Cardiac muscle cell (in vitro differentiated cells and primary cell): ENCODE data around the gene ARMC7. TPM values are rescaled to one million over a fixed set of nuclear protein-coding genes. Genes with fewer than 3 reads are reported as not detected.

Experiments used
- DNase-seq, 2 donors: peaks; one replicate each; pipeline versions ENCODE4 v3.0.0 to v3.0.0-alpha.2; 2010 to 2017; ENCODE audit warnings: low read depth in 1 of 2, low spot score in 1 of 2
- H3K27ac ChIP-seq: fragments of 200-600 bp; sonication (generic); 2 replicates; pipeline ENCODE4 v1.5.1; 2016
- H3K27me3 ChIP-seq: fragments of 200-600 bp; sonication (generic); 2 replicates; pipeline ENCODE4 v1.6.0; 2016; ENCODE audit warnings: control low read depth
- H3K36me3 ChIP-seq: fragments of 200-600 bp; sonication (generic); 2 replicates; pipeline ENCODE4 v1.5.1; 2016; ENCODE audit warnings: control low read depth
- H3K4me1 ChIP-seq: fragments of 200-600 bp; sonication (generic); 2 replicates; pipeline ENCODE4 v1.8.1; 2017; ENCODE audit warnings: low read depth, mild to moderate bottlenecking, mixed run types
- H3K4me3 ChIP-seq: fragments of 200-600 bp; sonication (generic); 2 replicates; pipeline ENCODE4 v1.5.1; 2016; ENCODE audit warnings: mild to moderate bottlenecking
- H3K9me3 ChIP-seq: fragments of 200-600 bp; sonication (generic); 2 replicates; pipeline ENCODE4 v1.5.1; 2017; ENCODE audit warnings: low read depth, mild to moderate bottlenecking, control low read depth
- polyA plus RNA-seq: library from polyadenylated mRNA; unstranded; fragments of >200 nt; fragmentation: Nextera tagmentation; extraction: Ambion mirVana; gene quantifications from 2 replicates; pipeline ENCODE4 v1.2.1, GENCODE V29; 2016
- total RNA-seq: library from RNA; depleted of rRNA; stranded (reverse); fragments of >200 nt; gene quantifications from 2 replicates; pipeline ENCODE4 v1.2.3, GENCODE V29; 2016
- TF ChIP-seq, protein P1 (sequence below): IDR thresholded peaks from 2 replicates; pipeline ENCODE4 v1.5.1; 2012; ENCODE audit warnings: low read depth, mild to moderate bottlenecking, low read length

ARMC7 gene
- total and polyA plus RNA-seq, 2 experiments from 2014 or later: 6.5 to 8.8 TPM

GRCh38 chr17:75074532-75074931 lies 35.2 kb upstream of the ARMC7 start:
- no peaks in the 10 kb centered on the region for H3K36me3 ChIP-seq
- no peaks in the 10 kb centered on the region for H3K9me3 ChIP-seq
- TF ChIP-seq, protein P1, sequence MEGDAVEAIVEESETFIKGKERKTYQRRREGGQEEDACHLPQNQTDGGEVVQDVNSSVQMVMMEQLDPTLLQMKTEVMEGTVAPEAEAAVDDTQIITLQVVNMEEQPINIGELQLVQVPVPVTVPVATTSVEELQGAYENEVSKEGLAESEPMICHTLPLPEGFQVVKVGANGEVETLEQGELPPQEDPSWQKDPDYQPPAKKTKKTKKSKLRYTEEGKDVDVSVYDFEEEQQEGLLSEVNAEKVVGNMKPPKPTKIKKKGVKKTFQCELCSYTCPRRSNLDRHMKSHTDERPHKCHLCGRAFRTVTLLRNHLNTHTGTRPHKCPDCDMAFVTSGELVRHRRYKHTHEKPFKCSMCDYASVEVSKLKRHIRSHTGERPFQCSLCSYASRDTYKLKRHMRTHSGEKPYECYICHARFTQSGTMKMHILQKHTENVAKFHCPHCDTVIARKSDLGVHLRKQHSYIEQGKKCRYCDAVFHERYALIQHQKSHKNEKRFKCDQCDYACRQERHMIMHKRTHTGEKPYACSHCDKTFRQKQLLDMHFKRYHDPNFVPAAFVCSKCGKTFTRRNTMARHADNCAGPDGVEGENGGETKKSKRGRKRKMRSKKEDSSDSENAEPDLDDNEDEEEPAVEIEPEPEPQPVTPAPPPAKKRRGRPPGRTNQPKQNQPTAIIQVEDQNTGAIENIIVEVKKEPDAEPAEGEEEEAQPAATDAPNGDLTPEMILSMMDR: no peak
- no peak for DNase-seq
- H3K4me3 ChIP-seq: no peak overlapping the region
- H3K27ac ChIP-seq: no peak overlapping the region
- peaks cover 5% of the 10 kb centered on the region for H3K4me1 ChIP-seq
- H3K27me3 ChIP-seq: no peaks in the 10 kb centered on the region

- H3K4me1 ChIP-seq: peaks cover 5% of the 10 kb centered on the region
- no peak overlapping the region for H3K27ac ChIP-seq
- no peaks in the 10 kb centered on the region for H3K27me3 ChIP-seq
- no peaks in the 10 kb centered on the region for H3K9me3 ChIP-seq
- TF ChIP-seq, protein P1: no peak
- no peaks in the 10 kb centered on the region for H3K36me3 ChIP-seq
- DNase-seq: no peak
- no peak overlapping the region for H3K4me3 ChIP-seq
Observed at GRCh38 chr17:75075597-75076336, 34.0 kb upstream of the ARMC7 start.

- no peak overlapping the region for H3K4me3 ChIP-seq
- DNase-seq: no peak
- TF ChIP-seq, protein P1: no peak
- H3K36me3 ChIP-seq: no peaks in the 10 kb centered on the region
- H3K27ac ChIP-seq: no peak overlapping the region
- no peaks in the 10 kb centered on the region for H3K9me3 ChIP-seq
- H3K4me1 ChIP-seq: peaks cover under 1% of the 10 kb centered on the region
- no peaks in the 10 kb centered on the region for H3K27me3 ChIP-seq
Observed at GRCh38 chr17:75077072-75077495, 32.7 kb upstream of the ARMC7 start.

DNA sequence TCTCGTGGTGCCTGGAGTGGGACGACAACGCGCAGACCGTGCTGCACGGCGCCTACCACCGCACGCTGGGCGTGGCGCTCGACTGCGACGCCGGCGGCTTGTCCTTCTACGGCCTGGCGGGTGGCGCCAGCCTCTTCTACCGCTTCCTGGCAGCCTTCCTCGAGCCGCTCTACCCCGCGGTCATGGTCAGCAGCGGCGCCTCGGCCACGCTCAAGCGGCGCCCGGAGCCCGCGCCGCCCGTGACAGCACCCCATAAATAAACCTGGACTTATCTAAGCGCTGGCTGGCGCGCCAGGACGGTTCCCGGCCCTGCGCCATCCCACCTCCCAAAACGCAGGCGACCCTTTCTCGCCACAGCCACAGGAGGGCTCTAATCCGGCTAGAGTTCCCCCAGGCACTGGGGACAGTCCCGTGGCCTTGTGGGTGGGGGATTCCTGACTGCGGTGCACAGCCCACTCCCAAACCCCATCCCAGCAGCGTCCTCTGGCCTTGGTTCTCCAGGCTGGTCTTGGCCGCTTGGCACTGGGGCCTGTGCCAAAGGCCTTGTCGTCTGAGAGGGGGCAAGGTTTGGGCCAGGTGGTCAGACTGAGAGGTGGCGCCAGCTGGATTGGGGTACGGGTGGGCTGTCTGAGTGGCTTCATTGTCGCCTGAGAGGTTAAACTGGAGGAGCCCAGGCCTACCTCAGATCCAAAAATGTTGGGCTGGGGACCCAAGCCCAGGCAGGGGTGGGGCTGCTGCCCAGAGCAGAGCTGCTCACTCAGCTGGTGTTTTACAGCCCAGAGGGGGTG lies 32.1 kb upstream of the ARMC7 start:
- H3K9me3 ChIP-seq: no peaks in the 10 kb centered on the region
- no peaks in the 10 kb centered on the region for H3K36me3 ChIP-seq
- H3K4me1 ChIP-seq: no peaks in the 10 kb centered on the region
- DNase-seq: peak in 1 of 2 donors; percentile 48
- no peak overlapping the region for H3K4me3 ChIP-seq
- H3K27me3 ChIP-seq: no peaks in the 10 kb centered on the region
- TF ChIP-seq, protein P1: no peak
- H3K27ac ChIP-seq: no peak overlapping the region

GRCh38 chr17:75078284-75079022 lies 31.3 kb upstream of the ARMC7 start:
- peak in 1 of 2 donors; percentile 65 for DNase-seq
- no peaks in the 10 kb centered on the region for H3K27me3 ChIP-seq
- no peak overlapping the region for H3K4me3 ChIP-seq
- no peaks in the 10 kb centered on the region for H3K4me1 ChIP-seq
- H3K36me3 ChIP-seq: no peaks in the 10 kb centered on the region
- H3K9me3 ChIP-seq: no peaks in the 10 kb centered on the region
- H3K27ac ChIP-seq: no peak overlapping the region
- TF ChIP-seq, protein P1: no peak
